Kidney epithelial cell (primary cell): Measurements from ENCODE around the gene OBSCN. TPM values are rescaled to one million over a fixed set of nuclear protein-coding genes. Genes with fewer than 3 reads are reported as not detected.

ENCODE experiments used
- DNase-seq: peaks from one replicate; pipeline ENCODE4 v3.0.0-alpha.2; 2010; ENCODE audit warnings: low read depth
- H3K27me3 ChIP-seq: 2 replicates; pipeline ENCODE4 v1.6.0; 2011; ENCODE audit warnings: low read length; ENCODE audit not compliant: control insufficient read depth, insufficient read depth
- H3K36me3 ChIP-seq: 2 replicates; pipeline ENCODE4 v1.5.1; 2011; ENCODE audit warnings: low read length; ENCODE audit not compliant: control insufficient read depth, insufficient read depth
- H3K4me3 ChIP-seq: 2 replicates; pipeline ENCODE4 v1.5.1; 2011; ENCODE audit warnings: low read depth, mild to moderate bottlenecking, control low read depth, low read length
- CTCF ChIP-seq: IDR thresholded peaks from 2 replicates; pipeline ENCODE4 v1.5.1; 2011; ENCODE audit warnings: mild to moderate bottlenecking, moderate library complexity, low read length, control low read depth, inconsistent platforms; ENCODE audit not compliant: insufficient read depth, poor library complexity, severe bottlenecking
- total RNA-seq: library from RNA; depleted of rRNA; stranded (reverse); fragments of >200 nt; gene quantifications from 2 replicates; pipeline ENCODE4 v1.2.3, GENCODE V29; 2015

Gene OBSCN
- total RNA-seq, 1 donor from 2014 or later: 13.5 TPM

- no peak overlapping the region for H3K4me3 ChIP-seq
- DNase-seq: no peak
- H3K27me3 ChIP-seq: peaks cover 5% of the 10 kb centered on the region
- no peaks in the 10 kb centered on the region for H3K36me3 ChIP-seq
- no peak for TF ChIP-seq CTCF
Measured at GRCh38 chr1:228379666-228380065, 171.8 kb downstream of the OBSCN start.

- DNase-seq: no peak
- H3K4me3 ChIP-seq: no peak overlapping the region
- H3K27me3 ChIP-seq: peaks cover 5% of the 10 kb centered on the region
- no peak for TF ChIP-seq CTCF
- no peaks in the 10 kb centered on the region for H3K36me3 ChIP-seq
Measured at GRCh38 chr1:228381356-228381755, 173.5 kb downstream of the OBSCN start.

GRCh38 chr1:228383773-228384172 is 175.9 kb downstream of the OBSCN start:
- no peak overlapping the region for H3K4me3 ChIP-seq
- H3K36me3 ChIP-seq: no peaks in the 10 kb centered on the region
- H3K27me3 ChIP-seq: peaks cover 1% of the 10 kb centered on the region
- no peak for DNase-seq
- no peak for TF ChIP-seq CTCF

GRCh38 chr1:228385232-228385631 is 177.4 kb downstream of the OBSCN start:
- H3K36me3 ChIP-seq: no peaks in the 10 kb centered on the region
- no peaks in the 10 kb centered on the region for H3K27me3 ChIP-seq
- no peak for TF ChIP-seq CTCF
- no peak overlapping the region for H3K4me3 ChIP-seq
- no peak for DNase-seq

- no peak for DNase-seq
- H3K4me3 ChIP-seq: no peak overlapping the region
- H3K36me3 ChIP-seq: no peaks in the 10 kb centered on the region
- no peaks in the 10 kb centered on the region for H3K27me3 ChIP-seq
- TF ChIP-seq CTCF: no peak
Measured at GRCh38 chr1:228387321-228387720, 179.5 kb downstream of the OBSCN start.

- TF ChIP-seq CTCF: no peak
- no peak overlapping the region for H3K4me3 ChIP-seq
- no peak for DNase-seq
- no peaks in the 10 kb centered on the region for H3K27me3 ChIP-seq
- H3K36me3 ChIP-seq: no peaks in the 10 kb centered on the region
Measured at GRCh38 chr1:228390649-228391048, 182.8 kb downstream of the OBSCN start.
